H1 (cell line): Measurements from ENCODE around the gene ADAD2. TPM values are rescaled to one million over a fixed set of nuclear protein-coding genes. Genes with fewer than 3 reads are reported as not detected.

ENCODE experiments used
- CTCF ChIA-PET: fragments of 300-600 bp; sonication (Branson Sonifier 250); formaldehyde crosslinking; loops from one replicate; lab custom pipeline; 2021; ENCODE audit not compliant: partially characterized antibody; lab: Charles Lee
- POLR2A ChIA-PET: fragments of 300-600 bp; sonication (Branson Sonifier 250); formaldehyde crosslinking; loops from one replicate; lab custom pipeline; 2021; ENCODE audit warnings: inconsistent platforms; ENCODE audit not compliant: partially characterized antibody; lab: Charles Lee
- DNase-seq, 2 experiments: peaks; one replicate each; pipeline versions ENCODE4 v3.0.0 to v3.0.0-alpha.2; 2010 to 2022; ENCODE audit warnings: low spot score in 2 of 2, low read depth in 1 of 2, mixed read lengths in 1 of 2
- FAIRE-seq: peaks from 2 replicates; lab custom pipeline; 2011; peaks lifted over from hg19 to GRCh38; lab: Jason Lieb, UNC
- H2AFZ ChIP-seq: 2 replicates; pipeline ENCODE4 v1.8.1; 2012; ENCODE audit warnings: low read length, inconsistent platforms
- H2AK5ac ChIP-seq: 2 replicates; pipeline ENCODE4 v1.6.1; 2013; ENCODE audit warnings: low read depth, low read length
- H2BK120ac ChIP-seq: replicated peaks from 2 replicates; pipeline ENCODE3; 2013; ENCODE audit warnings: low read depth, low read length, inconsistent platforms
- H2BK12ac ChIP-seq: 2 replicates; pipeline ENCODE4 v1.6.1; 2013; ENCODE audit warnings: low read depth, low read length
- H2BK15ac ChIP-seq: 2 replicates; pipeline ENCODE4 v1.6.1; 2013; ENCODE audit warnings: low read length
- H2BK20ac ChIP-seq: 2 replicates; pipeline ENCODE4 v1.6.1; 2013; ENCODE audit warnings: low read length
- H2BK5ac ChIP-seq: 2 replicates; pipeline ENCODE4 v1.6.1; 2013; ENCODE audit warnings: low read depth, low read length
- H3K14ac ChIP-seq: 2 replicates; pipeline ENCODE4 v1.6.1; 2013; ENCODE audit warnings: inconsistent platforms; ENCODE audit not compliant: insufficient read length
- H3K18ac ChIP-seq: 2 replicates; pipeline ENCODE4 v1.6.1; 2013; ENCODE audit warnings: low read length; ENCODE audit errors: extremely low read depth
- H3K23ac ChIP-seq: 2 replicates; pipeline ENCODE4 v1.6.1; 2013; ENCODE audit warnings: inconsistent platforms; ENCODE audit not compliant: insufficient read length
- H3K23me2 ChIP-seq: 2 replicates; pipeline ENCODE4 v1.6.1; 2013; ENCODE audit warnings: low read depth, low read length
- H3K27ac ChIP-seq: 2 replicates; pipeline ENCODE4 v1.6.1; 2011; ENCODE audit warnings: low read depth, low read length, inconsistent platforms
- H3K27me3 ChIP-seq, 4 experiments: replicated peaks in 1 of 4; 1 replicate in 1 of 4; 2 replicates in 3 of 4; pipeline versions ENCODE4 v1.6.1 to v1.8.1; 2011 to 2013; ENCODE audit warnings: low read length in 3 of 4, mild to moderate bottlenecking in 3 of 4, inconsistent platforms in 2 of 4, mixed read lengths in 2 of 4, moderate library complexity in 1 of 4; ENCODE audit not compliant: control insufficient read depth in 3 of 4, insufficient read depth in 3 of 4; ENCODE audit errors: extremely low read depth in 1 of 4
- H3K36me3 ChIP-seq, 4 experiments: 2 replicates each; pipeline versions ENCODE4 v1.6.1 to v1.8.1; 2011 to 2013; ENCODE audit warnings: mild to moderate bottlenecking in 4 of 4, low read length in 3 of 4, moderate library complexity in 2 of 4, control low read depth in 1 of 4, inconsistent platforms in 1 of 4; ENCODE audit not compliant: insufficient read depth in 4 of 4, control insufficient read depth in 2 of 4
- H3K4ac ChIP-seq: replicated peaks from 2 replicates; pipeline ENCODE3; 2013; ENCODE audit warnings: low read length, low read depth, mixed read lengths, inconsistent platforms; ENCODE audit not compliant: insufficient read length
- H3K4me1 ChIP-seq, 4 experiments: replicated peaks in 1 of 4; 1 replicate in 1 of 4; 2 replicates in 3 of 4; pipeline versions ENCODE4 v1.6.1 to v1.8.1; 2011 to 2013; ENCODE audit warnings: low read length in 3 of 4, inconsistent platforms in 2 of 4, mixed read lengths in 1 of 4; ENCODE audit not compliant: insufficient read depth in 4 of 4, control insufficient read depth in 3 of 4
- H3K4me2 ChIP-seq, 2 experiments: 2 replicates each; pipeline versions ENCODE4 v1.6.1 to v1.8.1; 2011 to 2013; ENCODE audit warnings: low read depth in 2 of 2, low read length in 2 of 2, control low read depth in 1 of 2, inconsistent platforms in 1 of 2, mild to moderate bottlenecking in 1 of 2; ENCODE audit not compliant: insufficient read depth in 1 of 2
- H3K4me3 ChIP-seq, 4 experiments: fragments of 200-600, 300-600 bp in 1 of 4; sonication (generic), shearing (Covaris generic), sonication (Bioruptor Twin) in 1 of 4; 2 replicates each; pipeline versions ENCODE4 v1.5.1 to v1.8.1; 2011 to 2016; ENCODE audit warnings: low read length in 4 of 4, low read depth in 3 of 4, control low read depth in 2 of 4, inconsistent platforms in 2 of 4, mild to moderate bottlenecking in 2 of 4, mixed read lengths in 1 of 4, moderate library complexity in 1 of 4; ENCODE audit not compliant: insufficient read depth in 2 of 4; ENCODE audit errors: extremely low read depth in 1 of 4
- H3K56ac ChIP-seq: replicated peaks from 2 replicates; pipeline ENCODE3; 2013; ENCODE audit warnings: low read depth, mild to moderate bottlenecking, mixed read lengths, low read length, inconsistent platforms; ENCODE audit not compliant: insufficient read length
- H3K79me1 ChIP-seq: 2 replicates; pipeline ENCODE4 v1.6.1; 2013; ENCODE audit warnings: low read depth, low read length, control low read depth
- H3K79me2 ChIP-seq, 2 experiments: 2 replicates each; pipeline versions ENCODE4 v1.6.1 to v1.8.1; 2012 to 2013; ENCODE audit warnings: low read length in 2 of 2, mild to moderate bottlenecking in 2 of 2, inconsistent platforms in 1 of 2; ENCODE audit not compliant: insufficient read depth in 2 of 2, control insufficient read depth in 1 of 2
- H3K9ac ChIP-seq, 4 experiments: replicated peaks in 1 of 4; 1 replicate in 1 of 4; 2 replicates in 3 of 4; pipeline versions ENCODE4 v1.6.1 to v1.8.1; 2011 to 2013; ENCODE audit warnings: low read depth in 3 of 4, low read length in 3 of 4, control low read depth in 2 of 4, mild to moderate bottlenecking in 2 of 4, moderate library complexity in 2 of 4, inconsistent platforms in 1 of 4; ENCODE audit errors: extremely low read depth in 1 of 4
- H3K9me3 ChIP-seq, 2 experiments: 2 replicates each; pipeline versions ENCODE4 v1.6.1 to v1.8.1; 2012 to 2013; ENCODE audit warnings: mild to moderate bottlenecking in 2 of 2, moderate library complexity in 2 of 2, control low read depth in 1 of 2, inconsistent platforms in 1 of 2, low read depth in 1 of 2, low read length in 1 of 2, mixed read lengths in 1 of 2; ENCODE audit not compliant: insufficient read depth in 2 of 2
- H4K20me1 ChIP-seq, 2 experiments: replicated peaks in 1 of 2; 2 replicates each; pipeline versions ENCODE3 to v1.8.1; 2011 to 2013; ENCODE audit warnings: inconsistent platforms in 2 of 2, low read length in 2 of 2, mild to moderate bottlenecking in 1 of 2; ENCODE audit not compliant: insufficient read depth in 2 of 2, control insufficient read depth in 1 of 2
- H4K5ac ChIP-seq: 2 replicates; pipeline ENCODE4 v1.6.1; 2013; ENCODE audit warnings: low read length, low read depth, mixed read lengths, inconsistent platforms; ENCODE audit not compliant: insufficient read length
- H4K8ac ChIP-seq: 2 replicates; pipeline ENCODE4 v1.8.0; 2013; ENCODE audit warnings: mild to moderate bottlenecking, moderate library complexity, low read length, inconsistent platforms; ENCODE audit not compliant: insufficient read depth; ENCODE audit errors: extremely low read depth
- H4K91ac ChIP-seq: replicated peaks from 2 replicates; pipeline ENCODE3; 2013; ENCODE audit warnings: low read length, mixed read lengths, inconsistent platforms; ENCODE audit not compliant: insufficient read length
- ASH2L ChIP-seq: fragments of 200-600, 300-600 bp; sonication (generic); IDR thresholded peaks from one replicate; pipeline ENCODE4 v1.7.1; 2017; ENCODE audit warnings: low read length
- CBX5 ChIP-seq: fragments of 300-800, 300-1000 bp; sonication (generic); IDR thresholded peaks from 2 replicates; pipeline ENCODE4 v1.7.1; 2016; ENCODE audit warnings: antibody characterized with exemption, low read length, low read depth
- CBX8 ChIP-seq: fragments of 300-800, 300-1000 bp; sonication (generic); IDR thresholded peaks from 2 replicates; pipeline ENCODE4 v1.7.1; 2016; ENCODE audit warnings: low read depth, low read length, borderline replicate concordance
- EZH2 ChIP-seq: fragments of 200-600 bp; sonication (generic); IDR thresholded peaks from 2 replicates; pipeline ENCODE4 v1.7.1; 2012; ENCODE audit warnings: low read depth, mild to moderate bottlenecking, moderate library complexity, low read length, inconsistent platforms; ENCODE audit not compliant: severe bottlenecking
- HDAC6 ChIP-seq: IDR thresholded peaks from one replicate; pipeline ENCODE4 v1.7.1; 2012; ENCODE audit warnings: low read depth, mild to moderate bottlenecking, inconsistent platforms, low read length, moderate library complexity
- NANOG ChIP-seq: IDR thresholded peaks from 2 replicates; pipeline ENCODE4 v1.6.1; 2011; ENCODE audit warnings: low read length, low read depth, mild to moderate bottlenecking, inconsistent platforms; ENCODE audit not compliant: insufficient read depth, poor library complexity, severe bottlenecking
- RFX5 ChIP-seq: IDR thresholded peaks from 2 replicates; pipeline ENCODE4 v1.6.1; 2011; ENCODE audit warnings: low read depth, low read length, improper control_type of control experiment, borderline replicate concordance
- RXRA ChIP-seq: IDR thresholded peaks from 2 replicates; pipeline ENCODE4 v1.6.1; 2011; ENCODE audit warnings: low read depth, mild to moderate bottlenecking, low read length, moderate library complexity; ENCODE audit not compliant: insufficient read depth
- SAP30 ChIP-seq: fragments of 300-600 bp; sonication (generic); IDR thresholded peaks from 2 replicates; pipeline ENCODE4 v1.7.1; 2012; ENCODE audit warnings: low read length, moderate library complexity, mild to moderate bottlenecking, inconsistent platforms; ENCODE audit not compliant: insufficient read depth, insufficient replicate concordance
- SIRT6 ChIP-seq: IDR thresholded peaks from one replicate; pipeline ENCODE4 v1.7.1; 2012; ENCODE audit warnings: low read length, inconsistent platforms
- WGBS, 2 experiments: shearing (Covaris generic) in 1 of 2; methylation state at CpG; one replicate each; pipeline versions ENCODE4 v1.1.6 to v1.1.7; 2013 to 2015; ENCODE audit warnings: low lambda C conversion rate in 2 of 2, mixed read lengths in 2 of 2, inconsistent platforms in 1 of 2, low coverage in 1 of 2, missing lambda C conversion rate in 1 of 2; ENCODE audit not compliant: insufficient replicate concordance in 2 of 2, insufficient coverage in 1 of 2, insufficient read length in 1 of 2; ENCODE audit errors: extremely low coverage in 1 of 2, missing lambda C conversion rate in 1 of 2; 5-methylcytosine and 5-hydroxymethylcytosine counted together
- polyA plus RNA-seq, 7 experiments: library from polyadenylated mRNA; depleted of rRNA in 3 of 7; stranded (reverse) in 5 of 7; unstranded in 2 of 7; fragments of >200 nt in 5 of 7; fragments of 200-250 nt in 2 of 7; gene quantifications; 1 replicate in 5 of 7; 2 replicates in 1 of 7; 4 replicates in 1 of 7; pipeline versions ENCODE4 v1.2.1 to v1.2.3, GENCODE V29; 2011 to 2013; ENCODE audit warnings: missing spikeins in 2 of 7, mixed read lengths in 2 of 7
- total RNA-seq: library from RNA; stranded (reverse); fragmentation: NEBNext Ultra II Directional; extraction: Animal tissue kit (Norgen Biotek cat#: 25700); gene quantifications from 2 replicates; pipeline ENCODE4 v1.2.1, GENCODE V29; 2021
- TF ChIP-seq, protein P1 (sequence below), 3 experiments: IDR thresholded peaks; 1 replicate in 2 of 3; 2 replicates in 1 of 3; pipeline versions ENCODE4 v1.5.1 to v1.6.1; 2011; ENCODE audit warnings: low read length in 3 of 3, mild to moderate bottlenecking in 3 of 3, inconsistent platforms in 2 of 3, low read depth in 1 of 3, moderate library complexity in 1 of 3; ENCODE audit not compliant: insufficient read depth in 1 of 3; ENCODE audit errors: control extremely low read depth in 1 of 3

ADAD2 gene
- total and polyA plus RNA-seq, 2 of the 8 experiments (the other 6 are each of a cell fraction or from before 2014, with no cell fraction given), result 1.2 to 1.3 TPM

DNA sequence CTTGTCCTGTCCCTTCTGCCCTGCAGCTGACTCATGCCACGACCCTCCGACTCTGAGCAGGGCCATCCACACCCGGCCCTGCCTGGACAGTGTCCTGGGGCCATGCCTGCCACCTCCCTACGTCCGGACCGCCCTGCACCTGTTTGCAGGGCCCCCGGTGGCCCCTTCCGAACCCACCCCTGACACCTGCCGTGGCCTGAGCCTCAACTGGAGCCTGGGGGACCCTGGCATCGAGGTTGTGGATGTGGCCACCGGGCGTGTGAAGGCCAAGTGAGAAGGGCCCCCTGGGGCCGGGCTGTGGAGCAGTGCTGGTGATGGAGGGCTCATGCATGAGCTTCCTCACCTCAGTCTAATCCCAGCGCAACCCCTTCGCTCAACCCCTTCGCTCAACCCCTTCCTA lies 5.1 kb downstream of the ADAD2 start:
- Histone ChIP-seq H3K23me2 (no peaks in the 10 kb centered on the region), H2BK120ac (no peak overlapping the region), H3K36me3 (no peaks in the 10 kb centered on the region), H2AK5ac (no peak overlapping the region; the same call in 1 of the 2 replicates), H2AFZ (no peak overlapping the region), H3K56ac (no peak overlapping the region), H3K27me3 (no peaks in the 10 kb centered on the region), H3K14ac (no peak overlapping the region), H3K4me3 (no peak overlapping the region), H2BK5ac (no peak overlapping the region), H2BK20ac (no peak overlapping the region), H2BK12ac (peak overlapping the region; percentile 75; the same call in 1 of the 2 replicates), H4K5ac (no peak overlapping the region), H4K8ac (0 out of 2 replicates have a peak overlapping the region, but pooled peaks have one; percentile 14), H3K79me1 (no peaks in the 10 kb centered on the region), H2BK15ac (peak overlapping the region; percentile 97; the same call in 1 of the 2 replicates), H3K27ac (no peak overlapping the region), H3K18ac (no peak overlapping the region), H3K23ac (no peak overlapping the region), H3K9ac (no peak overlapping the region), H3K4ac (no peak overlapping the region), H4K20me1 (no peaks in the 10 kb centered on the region), H3K79me2 (no peaks in the 10 kb centered on the region), H3K4me1 (peaks cover 0 to 3% (median under 1%) of the 10 kb centered on the region in 4 experiments; a peak in 2 of 7 replicates), H3K9me3 (no peaks in the 10 kb centered on the region; a peak in 1 of 4 replicates), H4K91ac (no peak overlapping the region), H3K4me2 (no peak overlapping the region)
- ChIA-PET CTCF (interaction anchor here (0.6 to 1.9 kb wide), 5 partner anchors 9 to 287 kb away, joined by 3 to 7 read pairs (median 3); partner anchors contain the start of gene TAF1C), POLR2A (interaction anchor here (1.0 kb wide), 1 partner anchor 9 kb away, joined by 3 read pairs; the partner anchor contains the start of gene TAF1C)
- no peak for DNase-seq
- no peak for FAIRE-seq
- WGBS, 2 experiments, result 90% methylated on average over 11 of the region's 16 CpGs; no CpG with 5 or more reads in 1 of the 2 experiments
- TF ChIP-seq SAP30 (no peak), NANOG (no peak), ASH2L (no peak), SIRT6 (no peak), HDAC6 (no peak), CBX5 (no peak), EZH2 (no peak), RXRA (no peak), CBX8 (no peak), RFX5 (no peak)
- TF ChIP-seq, protein P1, sequence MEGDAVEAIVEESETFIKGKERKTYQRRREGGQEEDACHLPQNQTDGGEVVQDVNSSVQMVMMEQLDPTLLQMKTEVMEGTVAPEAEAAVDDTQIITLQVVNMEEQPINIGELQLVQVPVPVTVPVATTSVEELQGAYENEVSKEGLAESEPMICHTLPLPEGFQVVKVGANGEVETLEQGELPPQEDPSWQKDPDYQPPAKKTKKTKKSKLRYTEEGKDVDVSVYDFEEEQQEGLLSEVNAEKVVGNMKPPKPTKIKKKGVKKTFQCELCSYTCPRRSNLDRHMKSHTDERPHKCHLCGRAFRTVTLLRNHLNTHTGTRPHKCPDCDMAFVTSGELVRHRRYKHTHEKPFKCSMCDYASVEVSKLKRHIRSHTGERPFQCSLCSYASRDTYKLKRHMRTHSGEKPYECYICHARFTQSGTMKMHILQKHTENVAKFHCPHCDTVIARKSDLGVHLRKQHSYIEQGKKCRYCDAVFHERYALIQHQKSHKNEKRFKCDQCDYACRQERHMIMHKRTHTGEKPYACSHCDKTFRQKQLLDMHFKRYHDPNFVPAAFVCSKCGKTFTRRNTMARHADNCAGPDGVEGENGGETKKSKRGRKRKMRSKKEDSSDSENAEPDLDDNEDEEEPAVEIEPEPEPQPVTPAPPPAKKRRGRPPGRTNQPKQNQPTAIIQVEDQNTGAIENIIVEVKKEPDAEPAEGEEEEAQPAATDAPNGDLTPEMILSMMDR (IDR thresholded peaks at IDR 0.05; ENCODE audit: control extremely low read depth in 1 of 3, insufficient read depth in 1 of 3, low read depth in 1 of 3, low read length in 3 of 3), result no peak
